COLO668 (cell line): ENCODE data around the gene RSF1.

ENCODE experiments used
- DNase-seq: peaks from one replicate; lab custom pipeline; 2025; ENCODE audit not compliant: unreplicated experiment; lab: John Stamatoyannopoulos, UW

RSF1 gene

GRCh38 chr11:77698896-77699295, 121.6 kb downstream of the RSF1 start:
- DNase-seq, result no peak

GRCh38 chr11:77697865-77698264, 122.7 kb downstream of the RSF1 start:
- DNase-seq, result no peak

GRCh38 chr11:77695417-77695816, 125.1 kb downstream of the RSF1 start:
- no peak for DNase-seq

- DNase-seq, result no peak
Measured at GRCh38 chr11:77690649-77691048, 129.9 kb downstream of the RSF1 start.

- DNase-seq, result no peak
Measured at GRCh38 chr11:77687088-77687487, 133.4 kb downstream of the RSF1 start.

GRCh38 chr11:77677138-77677537, 143.4 kb downstream of the RSF1 start:
- no peak for DNase-seq

- DNase-seq, result no peak
Measured at GRCh38 chr11:77672264-77672663, 148.3 kb downstream of the RSF1 start.

- DNase-seq, result no peak
Measured at GRCh38 chr11:77669848-77670511, 150.5 kb downstream of the RSF1 start.

GRCh38 chr11:77668760-77669159, 151.8 kb downstream of the RSF1 start:
- DNase-seq, result no peak

GRCh38 chr11:77665240-77665965, 155.1 kb downstream of the RSF1 start:
- DNase-seq, result no peak

GRCh38 chr11:77661670-77662069, 158.9 kb downstream of the RSF1 start:
- no peak for DNase-seq

GRCh38 chr11:77660947-77661346, 159.6 kb downstream of the RSF1 start:
- no peak for DNase-seq

GRCh38 chr11:77658213-77659013, 162.1 kb downstream of the RSF1 start:
- no peak for DNase-seq

GRCh38 chr11:77656362-77656761, 164.2 kb downstream of the RSF1 start:
- DNase-seq, result no peak

- DNase-seq, result no peak
Measured at GRCh38 chr11:77654770-77655434, 165.6 kb downstream of the RSF1 start.

GRCh38 chr11:77650123-77650522, 170.4 kb downstream of the RSF1 start:
- DNase-seq, result no peak

GRCh38 chr11:77647654-77648305, 172.7 kb downstream of the RSF1 start:
- no peak for DNase-seq

- DNase-seq, result no peak
Measured at GRCh38 chr11:77644887-77645286, 175.6 kb downstream of the RSF1 start.

GRCh38 chr11:77642228-77642627, 178.3 kb downstream of the RSF1 start:
- DNase-seq, result no peak

- DNase-seq, result peak; percentile 86
Measured at GRCh38 chr11:77637345-77638165, 183.0 kb downstream of the RSF1 start, which contains the start of gene CLNS1A. TSS of gene CLNS1A (minus strand) at chr11:77637794. CDS start at chr11:77637714, 80 bp downstream.
